ENCODE measurements around the gene TAF3. TPM values are rescaled to one million over a fixed set of nuclear protein-coding genes. Genes with fewer than 3 reads are reported as not detected.

TAF3 gene
- total RNA-seq, 2 donors from 2014 or later, result 7.2 to 8.2 TPM

DNA sequence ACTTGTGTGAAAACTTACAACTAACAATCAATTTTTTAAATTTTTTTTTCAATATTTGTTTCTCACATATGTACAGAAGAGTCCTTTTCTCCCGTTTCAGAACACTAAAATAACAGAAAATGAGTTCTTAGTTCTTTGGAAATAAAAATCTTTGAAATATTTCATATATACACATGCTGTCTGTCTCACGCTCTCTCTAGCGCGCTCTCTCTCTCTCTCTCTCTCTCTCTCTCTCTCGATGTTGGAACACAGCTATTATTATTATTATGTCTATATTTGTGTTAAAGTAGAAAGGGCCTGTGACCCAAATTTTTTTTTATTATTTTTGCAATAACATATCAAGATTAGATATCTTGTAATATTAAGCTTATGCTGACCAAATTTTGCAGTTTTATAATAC, 139.3 kb downstream of the TAF3 start:
- DNase-seq (ENCODE audit: low spot score) (no peak), ATAC-seq (ENCODE audit: insufficient number of reproducible peaks, low FRiP score, low read depth) (no peak)
- H3K36me3 ChIP-seq, result no peaks in the 10 kb centered on the region
- TF ChIP-seq, protein P1, sequence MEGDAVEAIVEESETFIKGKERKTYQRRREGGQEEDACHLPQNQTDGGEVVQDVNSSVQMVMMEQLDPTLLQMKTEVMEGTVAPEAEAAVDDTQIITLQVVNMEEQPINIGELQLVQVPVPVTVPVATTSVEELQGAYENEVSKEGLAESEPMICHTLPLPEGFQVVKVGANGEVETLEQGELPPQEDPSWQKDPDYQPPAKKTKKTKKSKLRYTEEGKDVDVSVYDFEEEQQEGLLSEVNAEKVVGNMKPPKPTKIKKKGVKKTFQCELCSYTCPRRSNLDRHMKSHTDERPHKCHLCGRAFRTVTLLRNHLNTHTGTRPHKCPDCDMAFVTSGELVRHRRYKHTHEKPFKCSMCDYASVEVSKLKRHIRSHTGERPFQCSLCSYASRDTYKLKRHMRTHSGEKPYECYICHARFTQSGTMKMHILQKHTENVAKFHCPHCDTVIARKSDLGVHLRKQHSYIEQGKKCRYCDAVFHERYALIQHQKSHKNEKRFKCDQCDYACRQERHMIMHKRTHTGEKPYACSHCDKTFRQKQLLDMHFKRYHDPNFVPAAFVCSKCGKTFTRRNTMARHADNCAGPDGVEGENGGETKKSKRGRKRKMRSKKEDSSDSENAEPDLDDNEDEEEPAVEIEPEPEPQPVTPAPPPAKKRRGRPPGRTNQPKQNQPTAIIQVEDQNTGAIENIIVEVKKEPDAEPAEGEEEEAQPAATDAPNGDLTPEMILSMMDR (IDR thresholded peaks at IDR 0.05), result no peak
- H3K9me3 ChIP-seq, result no peaks in the 10 kb centered on the region
- no peaks in the 10 kb centered on the region for H3K27me3 ChIP-seq (replicated peaks; ENCODE audit: insufficient read depth)
- no peak overlapping the region for H3K27ac ChIP-seq
- H3K4me3 ChIP-seq, result no peak overlapping the region
- H3K4me1 ChIP-seq (ENCODE audit: control insufficient read depth in 1 of 2, low read depth in 2 of 2), result peaks cover 7 to 18% of the 10 kb centered on the region in 2 donors

DNA sequence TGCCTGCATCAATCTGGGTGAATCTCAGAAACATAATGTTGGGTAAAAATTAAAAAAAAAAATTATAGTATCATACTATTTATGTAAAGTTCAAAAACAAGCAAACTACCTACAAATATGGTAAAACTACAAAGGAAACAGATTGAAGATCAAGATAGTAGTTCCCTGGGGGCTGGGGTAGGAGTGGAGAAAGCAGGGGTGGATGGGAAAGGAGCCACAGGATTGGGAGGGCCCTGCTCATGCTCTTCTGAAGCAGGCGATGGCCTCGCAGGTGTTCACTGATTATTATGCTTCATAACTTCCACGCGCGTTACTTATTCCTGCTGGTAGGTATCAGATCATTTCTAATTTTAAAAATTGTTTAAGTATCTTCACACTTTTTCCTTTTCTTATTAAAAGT, 140.1 kb downstream of the TAF3 start:
- DNase-seq (ENCODE audit: low spot score) (no peak), ATAC-seq (ENCODE audit: insufficient number of reproducible peaks, low FRiP score, low read depth) (no peak)
- H3K27ac ChIP-seq, result no peak overlapping the region
- no peaks in the 10 kb centered on the region for H3K9me3 ChIP-seq
- no peaks in the 10 kb centered on the region for H3K27me3 ChIP-seq (replicated peaks; ENCODE audit: insufficient read depth)
- no peaks in the 10 kb centered on the region for H3K36me3 ChIP-seq
- TF ChIP-seq, protein P1 (IDR thresholded peaks at IDR 0.05), result no peak
- H3K4me1 ChIP-seq (ENCODE audit: control insufficient read depth in 1 of 2, low read depth in 2 of 2), result peaks cover 7 to 18% of the 10 kb centered on the region in 2 donors
- no peak overlapping the region for H3K4me3 ChIP-seq

DNA sequence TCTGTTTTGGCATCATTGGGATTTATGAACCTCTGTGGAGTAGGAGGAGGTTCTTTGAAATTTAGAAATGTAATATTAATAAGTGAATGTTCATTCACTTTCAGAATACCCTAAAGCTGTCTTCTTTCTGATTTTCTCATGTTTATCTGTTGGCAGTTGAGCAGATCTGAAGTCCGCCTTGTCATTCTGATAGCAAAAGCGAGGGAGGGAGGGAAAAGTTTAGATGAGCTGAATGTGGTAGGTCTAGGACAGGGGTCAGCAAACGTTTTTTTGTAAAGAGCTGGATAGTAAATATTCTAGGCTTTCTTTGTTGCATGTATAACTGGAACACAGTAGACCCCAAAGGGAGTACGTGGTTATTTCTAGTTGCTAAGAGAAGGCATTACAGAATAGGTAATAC, 141.8 kb downstream of the TAF3 start:
- H3K36me3 ChIP-seq, result peaks cover 8% of the 10 kb centered on the region
- no peak overlapping the region for H3K4me3 ChIP-seq
- H3K27me3 ChIP-seq (replicated peaks; ENCODE audit: insufficient read depth), result no peaks in the 10 kb centered on the region
- DNase-seq (ENCODE audit: low spot score), result no peak
- H3K27ac ChIP-seq, result no peak overlapping the region
- TF ChIP-seq, protein P1 (IDR thresholded peaks at IDR 0.05), result no peak
- no peaks in the 10 kb centered on the region for H3K9me3 ChIP-seq
- ATAC-seq (ENCODE audit: insufficient number of reproducible peaks, low FRiP score, low read depth), result no peak
- H3K4me1 ChIP-seq (ENCODE audit: control insufficient read depth in 1 of 2, low read depth in 2 of 2), result peaks cover 7 to 18% of the 10 kb centered on the region in 2 donors

DNA sequence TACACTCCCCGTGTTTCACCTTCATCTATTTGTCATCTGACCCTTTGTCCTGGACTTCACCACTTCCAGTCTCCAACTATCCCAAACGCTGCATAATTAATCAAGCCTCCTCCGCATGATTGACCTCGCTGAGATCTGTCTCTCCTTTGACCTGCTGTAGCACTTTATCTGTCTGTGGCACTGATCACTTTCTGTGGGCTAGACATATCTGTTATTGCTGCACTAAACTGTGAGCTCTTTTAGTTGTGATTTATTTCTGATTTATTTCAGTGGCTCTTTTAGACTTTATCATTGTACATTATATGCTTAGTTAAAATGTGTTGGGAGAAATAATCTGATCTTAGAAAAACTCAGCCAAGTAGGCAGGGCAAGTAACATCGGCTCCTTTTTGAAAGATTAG, 144.3 kb downstream of the TAF3 start:
- H3K27me3 ChIP-seq (replicated peaks; ENCODE audit: insufficient read depth), result no peaks in the 10 kb centered on the region
- TF ChIP-seq, protein P1 (IDR thresholded peaks at IDR 0.05), result no peak
- H3K9me3 ChIP-seq, result no peaks in the 10 kb centered on the region
- H3K36me3 ChIP-seq, result peaks cover 8% of the 10 kb centered on the region
- H3K4me3 ChIP-seq, result no peak overlapping the region
- H3K4me1 ChIP-seq (ENCODE audit: control insufficient read depth in 1 of 2, low read depth in 2 of 2), result no peaks in the 10 kb centered on the region
- DNase-seq (ENCODE audit: low spot score) (no peak), ATAC-seq (ENCODE audit: insufficient number of reproducible peaks, low FRiP score, low read depth) (no peak)
- H3K27ac ChIP-seq, result no peak overlapping the region

DNA sequence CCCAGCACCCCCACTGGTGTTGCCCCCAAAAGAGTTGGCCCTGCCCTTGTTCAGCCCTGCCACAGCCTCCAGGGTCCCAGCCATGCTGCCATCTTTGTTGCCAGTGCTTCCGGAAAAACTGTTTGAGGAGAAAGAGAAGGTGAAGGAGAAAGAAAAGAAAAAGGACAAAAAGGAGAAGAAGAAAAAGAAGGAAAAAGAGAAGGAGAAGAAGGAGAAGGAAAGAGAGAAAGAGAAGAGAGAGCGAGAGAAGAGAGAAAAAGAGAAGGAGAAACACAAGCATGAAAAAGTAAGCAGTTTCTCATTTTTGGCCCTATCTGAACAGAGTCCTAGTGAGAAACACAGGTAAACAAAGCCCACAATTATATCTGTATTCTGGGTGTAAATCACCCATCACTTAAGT, 147.2 kb downstream of the TAF3 start:
- TF ChIP-seq, protein P1 (IDR thresholded peaks at IDR 0.05), result no peak
- no peak for ATAC-seq (ENCODE audit: insufficient number of reproducible peaks, low FRiP score, low read depth)

More for the DNA sequence above, 147.2 kb downstream of the TAF3 start:
- H3K27me3 ChIP-seq (replicated peaks; ENCODE audit: insufficient read depth), result no peaks in the 10 kb centered on the region
- H3K4me3 ChIP-seq, result no peak overlapping the region
- H3K27ac ChIP-seq, result no peak overlapping the region
- H3K9me3 ChIP-seq, result no peaks in the 10 kb centered on the region
- DNase-seq (ENCODE audit: low spot score), result no peak
- peaks cover 8% of the 10 kb centered on the region for H3K36me3 ChIP-seq
- H3K4me1 ChIP-seq (ENCODE audit: control insufficient read depth in 1 of 2, low read depth in 2 of 2), result no peaks in the 10 kb centered on the region
